Fibroblast of lung (primary cell): ENCODE data around the gene FHAD1. TPM values are rescaled to one million over a fixed set of nuclear protein-coding genes. Genes with fewer than 3 reads are reported as not detected.
A peak's percentile ranks its signal among the peaks of the same experiment; 100 is the strongest.

Experiments used
- DNase-seq, 2 donors: peaks; one replicate each; pipeline versions ENCODE4 v3.0.0 to v3.0.0-alpha.2; 2010; ENCODE audit warnings: low read depth in 2 of 2
- H2AFZ ChIP-seq: 2 replicates; pipeline ENCODE4 v1.5.1; 2012; ENCODE audit warnings: low read length, control low read depth, inconsistent platforms
- H3K27ac ChIP-seq: 2 replicates; pipeline ENCODE4 v1.5.1; 2011; ENCODE audit warnings: low read length, control low read depth; ENCODE audit not compliant: insufficient read depth
- H3K27me3 ChIP-seq: 2 replicates; pipeline ENCODE4 v1.5.1; 2011; ENCODE audit warnings: mild to moderate bottlenecking, low read length; ENCODE audit not compliant: control insufficient read depth, insufficient read depth
- H3K36me3 ChIP-seq: 2 replicates; pipeline ENCODE4 v1.5.1; 2011; ENCODE audit warnings: low read length; ENCODE audit not compliant: control insufficient read depth, insufficient read depth
- H3K4me1 ChIP-seq: 2 replicates; pipeline ENCODE4 v1.5.1; 2011; ENCODE audit warnings: low read length; ENCODE audit not compliant: control insufficient read depth, insufficient read depth; ENCODE audit errors: extremely low read depth
- H3K4me2 ChIP-seq: 2 replicates; pipeline ENCODE4 v1.5.1; 2011; ENCODE audit warnings: low read length, control low read depth; ENCODE audit not compliant: insufficient read depth; ENCODE audit errors: extremely low read depth
- H3K4me3 ChIP-seq, 4 experiments: fragments of 200-600 bp in 1 of 4; sonication (generic) in 1 of 4; replicated peaks in 1 of 4; 2 replicates each; pipeline ENCODE4 v1.5.1; 2011 to 2016; ENCODE audit warnings: low read length in 4 of 4, low read depth in 3 of 4, mild to moderate bottlenecking in 3 of 4, control low read depth in 2 of 4, inconsistent platforms in 1 of 4, mixed read lengths in 1 of 4; ENCODE audit not compliant: insufficient read depth in 1 of 4; ENCODE audit errors: control extremely low read depth in 1 of 4
- H3K79me2 ChIP-seq: 2 replicates; pipeline ENCODE4 v1.5.1; 2012; ENCODE audit warnings: mild to moderate bottlenecking, low read length, inconsistent platforms; ENCODE audit not compliant: control insufficient read depth, insufficient read depth
- H3K9ac ChIP-seq: 2 replicates; pipeline ENCODE4 v1.5.1; 2011; ENCODE audit warnings: mild to moderate bottlenecking, low read length, control low read depth; ENCODE audit not compliant: insufficient read depth
- H3K9me3 ChIP-seq: 2 replicates; pipeline ENCODE4 v1.5.1; 2012; ENCODE audit warnings: low read depth, low read length; ENCODE audit not compliant: control insufficient read depth, insufficient read depth
- H4K20me1 ChIP-seq: 2 replicates; pipeline ENCODE4 v1.5.1; 2011; ENCODE audit warnings: low read length; ENCODE audit not compliant: control insufficient read depth, insufficient read depth; ENCODE audit errors: extremely low read depth
- EZH2 ChIP-seq: IDR thresholded peaks from 2 replicates; pipeline ENCODE4 v1.5.1; 2012; ENCODE audit warnings: low read length, control low read depth, mild to moderate bottlenecking; ENCODE audit errors: missing control alignments
- polyA plus RNA-seq, 2 donors: library from polyadenylated mRNA; depleted of rRNA in 1 of 2; stranded (reverse) in 1 of 2; unstranded in 1 of 2; fragments of >200 nt; gene quantifications; 2 replicates each; pipeline ENCODE4 v1.2.1, GENCODE V29; 2011 to 2012; ENCODE audit warnings: missing spikeins in 1 of 2
- total RNA-seq: library from RNA; depleted of rRNA; stranded (reverse); fragments of >200 nt; gene quantifications from 2 replicates; pipeline ENCODE4 v1.2.1, GENCODE V29; 2014
- TF ChIP-seq, protein P1 (sequence below), 2 donors: IDR thresholded peaks in 1 of 2; conservative IDR thresholded peaks in 1 of 2; 1 replicate in 1 of 2; 2 replicates in 1 of 2; pipeline ENCODE4 v1.5.1; 2011 to 2012; ENCODE audit warnings: low read length in 2 of 2, control low read depth in 1 of 2, inconsistent platforms in 1 of 2, low read depth in 1 of 2, mild to moderate bottlenecking in 1 of 2

Gene FHAD1
- total and polyA plus RNA-seq, 2 donors (not counting 1 experiment from before 2014, with no cell fraction given): 0.09 to 0.66 TPM

DNA sequence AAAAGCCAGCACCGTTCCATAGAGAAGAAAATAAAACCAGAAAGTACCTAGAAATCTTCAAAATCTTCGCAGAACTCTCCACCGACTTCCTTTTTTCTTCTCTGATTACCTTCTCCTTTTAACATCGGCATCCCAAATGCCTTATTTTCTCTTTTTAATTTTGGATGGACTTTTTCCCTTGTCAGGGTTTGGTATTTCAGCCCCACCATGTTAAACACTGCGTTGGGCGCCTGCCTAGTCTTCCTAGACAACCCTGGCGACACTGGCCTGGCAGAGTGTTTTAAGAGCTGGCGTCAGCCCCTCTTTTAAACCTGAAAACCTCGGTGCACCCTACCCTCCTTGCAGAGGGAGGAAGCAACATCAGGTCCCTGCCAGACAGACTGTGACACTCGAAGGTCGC lies 96.7 kb downstream of the FHAD1 start:
- TF ChIP-seq EZH2: no peak
- TF ChIP-seq, protein P1, sequence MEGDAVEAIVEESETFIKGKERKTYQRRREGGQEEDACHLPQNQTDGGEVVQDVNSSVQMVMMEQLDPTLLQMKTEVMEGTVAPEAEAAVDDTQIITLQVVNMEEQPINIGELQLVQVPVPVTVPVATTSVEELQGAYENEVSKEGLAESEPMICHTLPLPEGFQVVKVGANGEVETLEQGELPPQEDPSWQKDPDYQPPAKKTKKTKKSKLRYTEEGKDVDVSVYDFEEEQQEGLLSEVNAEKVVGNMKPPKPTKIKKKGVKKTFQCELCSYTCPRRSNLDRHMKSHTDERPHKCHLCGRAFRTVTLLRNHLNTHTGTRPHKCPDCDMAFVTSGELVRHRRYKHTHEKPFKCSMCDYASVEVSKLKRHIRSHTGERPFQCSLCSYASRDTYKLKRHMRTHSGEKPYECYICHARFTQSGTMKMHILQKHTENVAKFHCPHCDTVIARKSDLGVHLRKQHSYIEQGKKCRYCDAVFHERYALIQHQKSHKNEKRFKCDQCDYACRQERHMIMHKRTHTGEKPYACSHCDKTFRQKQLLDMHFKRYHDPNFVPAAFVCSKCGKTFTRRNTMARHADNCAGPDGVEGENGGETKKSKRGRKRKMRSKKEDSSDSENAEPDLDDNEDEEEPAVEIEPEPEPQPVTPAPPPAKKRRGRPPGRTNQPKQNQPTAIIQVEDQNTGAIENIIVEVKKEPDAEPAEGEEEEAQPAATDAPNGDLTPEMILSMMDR (conservative IDR thresholded peaks at IDR 0.05 in 1 of 2, IDR thresholded peaks at IDR 0.05 in 1 of 2; ENCODE audit: low read depth in 1 of 2, low read length in 2 of 2): no peak
- H3K79me2 ChIP-seq: no peaks in the 10 kb centered on the region
- peaks cover 4% of the 10 kb centered on the region for H3K4me1 ChIP-seq
- no peak overlapping the region for H3K27ac ChIP-seq
- no peaks in the 10 kb centered on the region for H3K9me3 ChIP-seq
- no peak overlapping the region for H3K9ac ChIP-seq
- no peak overlapping the region for H3K4me2 ChIP-seq
- H2AFZ ChIP-seq: no peak overlapping the region
- H3K36me3 ChIP-seq: no peaks in the 10 kb centered on the region
- no peak overlapping the region for H3K4me3 ChIP-seq
- no peaks in the 10 kb centered on the region for H4K20me1 ChIP-seq
- no peaks in the 10 kb centered on the region for H3K27me3 ChIP-seq
- DNase-seq: peak; percentile 50

DNA sequence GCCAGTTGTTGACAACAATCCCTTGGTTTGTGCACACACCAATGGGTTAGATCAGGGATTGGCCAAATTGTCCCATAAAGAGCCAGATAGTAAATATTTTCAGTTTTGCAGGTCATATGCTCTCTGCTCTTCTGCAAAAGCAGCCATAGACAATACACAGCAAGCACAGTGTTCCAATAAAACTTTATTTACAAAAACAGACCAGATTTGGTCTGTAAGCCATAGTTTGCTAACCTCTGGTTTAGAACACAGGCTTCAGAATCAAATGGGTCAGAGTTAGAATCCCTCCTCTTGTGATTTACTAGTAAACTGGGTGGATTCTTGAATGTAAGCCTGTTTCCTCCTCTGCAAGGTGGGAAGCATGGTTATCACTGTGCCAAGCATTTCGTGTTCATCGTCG lies 97.4 kb downstream of the FHAD1 start:
- no peak for DNase-seq
- Histone ChIP-seq H3K27me3 (no peaks in the 10 kb centered on the region), H3K27ac (no peak overlapping the region), H3K9me3 (no peaks in the 10 kb centered on the region), H4K20me1 (no peaks in the 10 kb centered on the region), H3K4me2 (no peak overlapping the region), H3K4me1 (peaks cover 4% of the 10 kb centered on the region), H3K79me2 (no peaks in the 10 kb centered on the region), H3K36me3 (no peaks in the 10 kb centered on the region), H3K9ac (no peak overlapping the region), H2AFZ (no peak overlapping the region), H3K4me3 (no peak overlapping the region)
- TF ChIP-seq, protein P1 (conservative IDR thresholded peaks at IDR 0.05 in 1 of 2, IDR thresholded peaks at IDR 0.05 in 1 of 2; ENCODE audit: low read depth in 1 of 2, low read length in 2 of 2): no peak

DNA sequence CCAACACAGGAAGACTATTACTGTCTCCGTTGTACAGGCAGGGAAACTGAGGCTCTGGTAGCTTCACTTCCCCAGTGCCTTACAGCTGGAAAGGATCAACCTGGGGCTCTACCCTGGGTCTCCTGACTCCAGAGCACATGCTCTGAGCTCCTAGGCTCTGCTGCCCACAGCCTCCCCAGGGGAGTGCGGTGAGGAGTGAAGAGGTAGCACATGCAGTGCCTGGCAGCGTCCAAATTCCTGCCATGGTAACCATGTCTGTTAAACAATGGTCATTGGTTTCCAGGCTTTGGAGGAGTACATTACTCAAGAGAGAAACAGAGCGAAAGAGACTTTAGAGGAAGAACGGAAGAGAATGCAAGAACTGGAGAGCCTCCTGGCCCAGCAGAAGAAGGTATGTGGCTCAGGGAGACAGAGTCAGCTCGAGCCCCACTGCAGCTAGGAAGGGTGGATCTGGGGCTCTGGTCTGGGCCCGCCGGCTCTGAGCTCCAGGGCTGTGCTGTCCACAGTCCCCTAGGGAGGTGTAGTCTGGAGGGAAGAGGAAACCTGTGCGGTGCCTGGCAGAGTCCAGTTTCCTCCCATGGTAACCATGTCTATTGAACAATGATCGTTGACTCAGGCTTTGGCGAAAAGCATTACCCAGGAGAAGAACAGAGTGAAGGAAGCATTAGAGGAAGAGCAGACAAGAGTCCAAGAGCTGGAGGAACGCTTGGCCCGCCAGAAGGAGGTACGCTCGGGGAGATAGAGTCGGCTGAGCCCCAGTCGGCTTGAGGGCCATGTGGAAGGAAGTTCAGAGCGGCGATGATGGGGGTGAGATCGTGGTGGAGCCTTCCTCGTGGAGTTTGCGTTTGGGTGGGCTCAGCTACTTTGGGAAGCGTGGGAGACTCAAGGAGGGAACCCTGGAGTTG lies 98.0 kb downstream of the FHAD1 start:
- no peaks in the 10 kb centered on the region for H3K36me3 ChIP-seq
- no peaks in the 10 kb centered on the region for H3K27me3 ChIP-seq
- no peak for TF ChIP-seq EZH2
- TF ChIP-seq, protein P1 (conservative IDR thresholded peaks at IDR 0.05 in 1 of 2, IDR thresholded peaks at IDR 0.05 in 1 of 2; ENCODE audit: low read depth in 1 of 2, low read length in 2 of 2): no peak
- H3K27ac ChIP-seq: no peak overlapping the region
- H3K4me2 ChIP-seq: no peak overlapping the region
- H3K4me1 ChIP-seq: peaks cover 4% of the 10 kb centered on the region
- H4K20me1 ChIP-seq: no peaks in the 10 kb centered on the region
- H3K9me3 ChIP-seq: no peaks in the 10 kb centered on the region
- H3K79me2 ChIP-seq: no peaks in the 10 kb centered on the region
- H3K9ac ChIP-seq: no peak overlapping the region
- H3K4me3 ChIP-seq: no peak overlapping the region
- no peak for DNase-seq
- no peak overlapping the region for H2AFZ ChIP-seq
